ACC112 (cell line): ENCODE measurements around the gene SLC52A1.
"Not testable (repeated sequence)": the region's sequence is repeated elsewhere in the genome, so short reads cannot be mapped to it uniquely, and the experiment has no call there.

Experiments
- H2AFZ ChIP-seq: fragments of 200-600 bp; sonication (generic); one replicate; pipeline ENCODE4 v1.6.0; 2017; ENCODE audit warnings: antibody characterized with exemption, low read length; ENCODE audit not compliant: unreplicated experiment
- H3K27ac ChIP-seq: fragments of 200-600 bp; sonication (generic); 2 replicates; pipeline ENCODE4 v1.5.1; 2014; ENCODE audit warnings: low read depth, mild to moderate bottlenecking, antibody characterized with exemption, low read length, moderate library complexity
- H3K27me3 ChIP-seq: fragments of 200-600 bp; sonication (generic); 2 replicates; pipeline ENCODE4 v1.6.1; 2014; ENCODE audit warnings: mild to moderate bottlenecking, antibody characterized with exemption, low read length, moderate library complexity, mixed read lengths; ENCODE audit not compliant: insufficient read depth
- H3K36me3 ChIP-seq: fragments of 200-600 bp; sonication (generic); 2 replicates; pipeline ENCODE4 v1.6.1; 2016; ENCODE audit warnings: mild to moderate bottlenecking, antibody characterized with exemption, low read length, moderate library complexity, mixed read lengths; ENCODE audit not compliant: insufficient read depth
- H3K4me1 ChIP-seq: fragments of 200-600 bp; sonication (generic); one replicate; pipeline ENCODE4 v1.6.1; 2016; ENCODE audit warnings: low read length, mixed read lengths; ENCODE audit not compliant: insufficient read depth, unreplicated experiment, control insufficient read depth
- H3K4me3 ChIP-seq: fragments of 200-600 bp; sonication (generic); 2 replicates; pipeline ENCODE4 v1.5.1; 2014; ENCODE audit warnings: mild to moderate bottlenecking, low read depth, low read length
- H3K79me2 ChIP-seq: fragments of 200-600 bp; sonication (generic); one replicate; pipeline ENCODE4 v1.6.0; 2016; ENCODE audit warnings: low read length; ENCODE audit not compliant: control insufficient read depth, unreplicated experiment, insufficient read depth

SLC52A1 gene

GRCh38 chr17:5035315-5035714 lies at the start of gene SLC52A1:
Gene SLC52A1, minus strand, starts transcription at chr17:5035426. Its CDS starts 820 bp downstream, at chr17:5034606.
- H3K79me2 ChIP-seq = no peaks in the 10 kb centered on the region
- no peaks in the 10 kb centered on the region for H3K4me1 ChIP-seq
- peak within 1 kb of the TSS; percentile 71 for H3K4me3 ChIP-seq
- no peak within 1 kb of the TSS for H2AFZ ChIP-seq
- no peaks in the 10 kb centered on the region for H3K27me3 ChIP-seq
- no peaks in the 10 kb centered on the region for H3K36me3 ChIP-seq
- no peak within 1 kb of the TSS for H3K27ac ChIP-seq

- Histone ChIP-seq H3K36me3 (peaks cover 19% of the 10 kb centered on the region), H3K79me2 (peaks cover 10% of the 10 kb centered on the region), H3K27me3 (no peaks in the 10 kb centered on the region), H3K4me1 (peaks cover 6% of the 10 kb centered on the region), H2AFZ (no peak overlapping the region), H3K27ac (no peak overlapping the region), H3K4me3 (no peak overlapping the region)
Measured at GRCh38 chr17:5080591-5080990, 45.4 kb upstream of the SLC52A1 start.

GRCh38 chr17:5078106-5079028 lies 43.1 kb upstream of the SLC52A1 start, which contains the start of gene ZFP3:
Gene ZFP3, plus strand, starts transcription at chr17:5078467. Its CDS starts 13,038 bp downstream, at chr17:5091505.
- H3K4me1 ChIP-seq = peaks cover 6% of the 10 kb centered on the region
- peaks cover 10% of the 10 kb centered on the region for H3K79me2 ChIP-seq
- peak within 1 kb of the TSS; percentile 29; the same call in 1 of the 2 replicates for H3K27ac ChIP-seq
- peak within 1 kb of the TSS; percentile 93 for H3K4me3 ChIP-seq
- H3K36me3 ChIP-seq = peaks cover 12% of the 10 kb centered on the region
- no peaks in the 10 kb centered on the region for H3K27me3 ChIP-seq
- H2AFZ ChIP-seq = peak within 1 kb of the TSS; percentile 92

DNA sequence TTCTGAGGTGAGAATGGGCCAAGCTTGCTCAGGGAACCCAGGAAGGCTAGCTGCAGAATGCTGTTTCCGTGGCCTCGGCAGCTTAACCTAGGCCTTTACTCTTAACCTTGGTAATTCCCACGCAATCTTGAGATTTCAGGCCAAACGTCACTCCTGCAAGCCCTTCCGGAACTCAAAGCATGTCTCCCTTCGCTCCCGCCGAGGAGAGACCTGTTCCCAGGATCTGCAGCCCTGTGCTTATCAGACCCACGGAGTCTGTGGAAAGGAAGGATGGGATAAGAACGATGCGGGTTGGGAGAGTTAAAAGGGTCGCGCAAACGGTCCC lies 42.5 kb upstream of the SLC52A1 start:
- Histone ChIP-seq H3K27ac (peak overlapping the region; percentile 29; the same call in 1 of the 2 replicates), H3K4me3 (peak overlapping the region; percentile 93), H2AFZ (peak overlapping the region; percentile 92)

GRCh38 chr17:5077275-5077674 lies 42.0 kb upstream of the SLC52A1 start:
- not testable (repeated sequence) for H3K27ac ChIP-seq, H3K36me3 ChIP-seq, H3K27me3 ChIP-seq, H3K4me1 ChIP-seq
- Histone ChIP-seq H3K79me2 (peaks cover 10% of the 10 kb centered on the region), H2AFZ (peak overlapping the region; percentile 92), H3K4me3 (peak overlapping the region; percentile 93)

More for the DNA sequence above, 42.5 kb upstream of the SLC52A1 start:
- Histone ChIP-seq H3K79me2 (peaks cover 10% of the 10 kb centered on the region), H3K27me3 (no peaks in the 10 kb centered on the region), H3K4me1 (peaks cover 6% of the 10 kb centered on the region), H3K36me3 (peaks cover 7% of the 10 kb centered on the region)

DNA sequence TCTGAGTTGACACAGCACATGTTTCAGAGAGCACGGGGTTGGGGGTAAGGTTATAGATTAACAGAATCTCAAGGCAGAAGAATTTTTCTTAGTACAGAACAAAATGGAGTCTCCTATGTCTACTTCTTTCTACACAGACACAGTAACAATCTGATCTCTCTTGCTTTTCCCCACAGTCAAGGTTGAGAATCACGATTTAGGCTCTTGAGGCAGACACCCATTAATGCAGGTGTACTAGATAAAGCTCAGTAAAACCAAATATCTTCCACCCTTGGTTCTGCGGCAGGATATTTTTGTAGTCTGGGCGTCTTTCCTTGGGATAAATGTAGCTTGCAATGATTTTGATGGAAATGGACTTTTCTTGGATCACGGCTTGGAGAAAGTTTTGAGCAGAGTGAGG lies 40.2 kb upstream of the SLC52A1 start:
- H3K79me2 ChIP-seq = peaks cover 10% of the 10 kb centered on the region
- not testable (repeated sequence) for H2AFZ ChIP-seq, H3K27ac ChIP-seq, H3K36me3 ChIP-seq, H3K4me1 ChIP-seq, H3K27me3 ChIP-seq, H3K4me3 ChIP-seq

DNA sequence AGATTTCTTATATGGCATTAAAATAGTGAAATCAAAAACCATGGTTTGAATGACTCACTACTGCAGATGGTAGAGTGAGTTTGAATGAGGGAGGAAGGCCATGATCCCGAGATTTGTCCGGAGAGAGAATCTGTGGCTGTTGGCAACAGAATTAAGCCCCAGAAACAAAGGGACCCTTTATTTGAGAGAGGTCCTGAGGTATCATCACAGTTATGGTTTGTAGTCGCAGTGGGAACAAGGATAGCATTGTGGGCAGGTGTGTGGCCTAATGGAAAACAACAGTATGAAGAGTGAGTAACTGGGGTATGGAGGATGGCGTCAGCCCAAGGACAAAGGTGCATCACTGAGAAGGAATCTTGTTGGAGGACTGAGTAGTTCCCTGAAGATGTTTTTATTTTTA lies 34.5 kb upstream of the SLC52A1 start:
- no peak overlapping the region for H3K4me3 ChIP-seq
- H3K27ac ChIP-seq = no peak overlapping the region
- no peaks in the 10 kb centered on the region for H3K4me1 ChIP-seq
- no peaks in the 10 kb centered on the region for H3K79me2 ChIP-seq
- H3K36me3 ChIP-seq = no peaks in the 10 kb centered on the region
- H2AFZ ChIP-seq = no peak overlapping the region
- H3K27me3 ChIP-seq = no peaks in the 10 kb centered on the region

- Histone ChIP-seq H3K27me3 (no peaks in the 10 kb centered on the region), H2AFZ (no peak overlapping the region), H3K36me3 (no peaks in the 10 kb centered on the region), H3K4me1 (no peaks in the 10 kb centered on the region), H3K4me3 (no peak overlapping the region), H3K79me2 (no peaks in the 10 kb centered on the region), H3K27ac (no peak overlapping the region)
Measured at GRCh38 chr17:5068236-5068635, 33.0 kb upstream of the SLC52A1 start.

- Histone ChIP-seq H3K79me2 (no peaks in the 10 kb centered on the region), H3K27me3 (no peaks in the 10 kb centered on the region), H3K36me3 (no peaks in the 10 kb centered on the region), H3K4me3 (no peak overlapping the region), H2AFZ (no peak overlapping the region), H3K27ac (no peak overlapping the region), H3K4me1 (no peaks in the 10 kb centered on the region)
Measured at GRCh38 chr17:5065227-5065744, 30.1 kb upstream of the SLC52A1 start.

DNA sequence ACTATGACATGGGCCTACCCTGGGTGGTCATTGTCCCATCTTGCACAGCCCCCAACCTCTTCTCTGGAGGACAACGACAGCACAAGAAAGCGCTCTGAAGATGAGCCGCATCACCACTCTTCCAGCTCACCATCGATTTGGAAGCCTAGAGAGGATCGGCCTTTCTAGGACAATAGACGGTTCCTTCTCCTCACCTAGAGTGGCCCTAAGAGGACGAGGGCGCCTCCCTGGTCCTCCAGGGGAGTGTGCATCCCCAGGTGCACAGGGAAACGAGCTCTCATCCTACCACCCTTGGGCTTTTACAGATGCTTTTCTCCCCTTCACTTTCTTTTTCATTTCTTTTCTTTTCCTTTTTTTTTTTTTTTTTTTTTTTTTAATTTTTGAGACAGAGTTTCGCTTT lies 20.3 kb upstream of the SLC52A1 start:
- Histone ChIP-seq H2AFZ (no peak overlapping the region), H3K27ac (no peak overlapping the region), H3K4me1 (no peaks in the 10 kb centered on the region), H3K79me2 (no peaks in the 10 kb centered on the region), H3K36me3 (no peaks in the 10 kb centered on the region), H3K27me3 (no peaks in the 10 kb centered on the region), H3K4me3 (no peak overlapping the region)

DNA sequence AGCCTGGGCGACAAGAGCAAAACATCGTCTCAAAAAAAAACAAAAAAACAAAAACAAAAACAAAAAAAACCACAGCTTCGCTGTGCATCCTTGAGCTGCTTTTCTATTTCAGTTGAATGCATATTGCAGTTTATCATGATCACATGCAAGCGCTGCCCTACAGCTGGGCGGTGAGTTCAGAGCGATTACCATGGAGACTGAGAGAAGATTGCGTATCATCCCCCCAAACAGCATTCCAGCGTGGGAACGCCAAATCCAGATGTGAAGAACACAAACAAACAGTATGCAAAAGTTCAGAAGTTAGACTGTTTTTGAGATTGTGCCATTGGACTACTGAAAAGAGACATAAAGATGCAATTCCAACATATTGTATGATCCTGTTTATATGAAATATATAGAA lies 15.1 kb upstream of the SLC52A1 start:
- Histone ChIP-seq H3K79me2 (no peaks in the 10 kb centered on the region), H3K27ac (no peak overlapping the region), H2AFZ (no peak overlapping the region)

More for the DNA sequence above, 15.1 kb upstream of the SLC52A1 start:
- Histone ChIP-seq H3K27me3 (no peaks in the 10 kb centered on the region), H3K36me3 (no peaks in the 10 kb centered on the region), H3K4me3 (no peak overlapping the region), H3K4me1 (no peaks in the 10 kb centered on the region)
